HS-27A (cell line): ENCODE results near the gene RERE.
A peak's percentile ranks its signal among the peaks of the same experiment; 100 is the strongest.

Experiments
- DNase-seq: peaks from one replicate; pipeline ENCODE4 v3.0.0-alpha.2; 2012; ENCODE audit warnings: low read depth, missing footprints

RERE gene

DNA sequence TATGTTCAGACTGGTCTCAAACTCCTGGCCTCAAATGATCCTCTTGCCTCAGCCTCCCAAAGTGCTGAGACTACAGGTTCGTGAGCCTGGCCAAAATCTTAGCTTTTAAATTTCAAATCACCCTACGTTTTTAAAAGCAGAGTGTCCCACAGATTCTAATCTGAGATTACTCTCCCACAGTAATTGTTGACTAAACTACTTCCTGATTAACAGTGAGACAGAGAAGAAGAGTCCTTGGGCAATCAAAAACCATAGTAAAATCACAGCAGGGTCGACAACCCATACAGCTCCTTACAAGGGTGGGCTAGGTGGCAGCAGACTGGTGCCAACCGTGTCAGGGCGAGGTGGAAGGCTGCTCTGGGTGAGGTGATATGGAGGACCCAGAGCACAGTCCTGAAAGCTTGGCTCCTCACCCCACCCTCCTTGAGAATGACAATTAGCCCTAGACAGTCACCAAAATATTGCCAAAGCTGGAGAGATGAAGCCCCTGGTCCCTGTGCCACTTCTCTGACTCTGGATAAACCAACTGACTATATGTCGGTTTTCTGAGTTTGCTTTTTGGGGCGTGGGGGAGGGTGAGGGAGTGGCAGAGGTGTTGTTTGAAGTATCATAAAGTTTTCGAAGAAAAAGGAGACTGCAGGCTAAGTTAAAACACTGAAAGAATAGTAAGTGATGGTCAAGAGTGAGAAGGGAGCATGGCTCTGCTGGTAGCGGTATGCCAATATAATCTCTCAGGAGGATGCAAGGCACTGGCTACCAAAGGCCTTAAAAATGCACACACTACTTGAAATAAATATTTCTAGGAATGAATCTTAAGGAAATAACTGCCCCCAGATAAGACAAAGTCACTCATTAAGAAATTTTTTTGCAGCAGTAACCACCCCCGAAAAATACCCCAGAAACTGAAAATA lies 412.7 kb downstream of the RERE start:
- DNase-seq = no peak

DNA sequence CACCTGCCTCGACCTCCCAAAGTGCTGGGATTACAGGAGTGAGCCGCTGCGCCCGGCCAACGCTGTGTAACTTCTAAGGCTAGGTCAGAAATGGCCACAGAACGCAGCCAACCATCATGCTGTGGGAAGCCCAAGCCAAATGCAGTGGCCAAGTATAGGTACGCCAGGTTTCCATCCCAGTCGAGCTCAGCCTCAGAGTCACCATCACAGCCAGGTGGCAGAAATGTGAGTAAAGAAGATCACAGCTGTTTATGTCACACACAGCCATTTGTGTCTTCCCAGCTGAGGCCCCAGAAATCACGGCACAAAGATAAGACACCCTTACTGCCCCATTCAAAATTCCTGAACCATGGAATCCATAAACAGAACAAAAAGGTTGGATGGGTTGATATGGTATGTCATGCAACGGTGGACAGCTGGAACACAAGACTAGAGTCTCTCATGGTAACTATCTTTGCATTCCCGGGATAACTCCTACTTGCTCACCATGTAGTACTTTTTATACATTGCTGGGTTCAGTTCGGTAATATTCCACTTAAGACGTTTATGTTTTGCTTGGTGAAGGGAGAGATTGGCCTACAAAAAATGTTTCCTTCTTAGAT lies 415.2 kb downstream of the RERE start:
- DNase-seq = no peak

- no peak for DNase-seq
These were observed 418.8 kb downstream of the RERE start for GRCh38 chr1:8398677-8399076.

DNA sequence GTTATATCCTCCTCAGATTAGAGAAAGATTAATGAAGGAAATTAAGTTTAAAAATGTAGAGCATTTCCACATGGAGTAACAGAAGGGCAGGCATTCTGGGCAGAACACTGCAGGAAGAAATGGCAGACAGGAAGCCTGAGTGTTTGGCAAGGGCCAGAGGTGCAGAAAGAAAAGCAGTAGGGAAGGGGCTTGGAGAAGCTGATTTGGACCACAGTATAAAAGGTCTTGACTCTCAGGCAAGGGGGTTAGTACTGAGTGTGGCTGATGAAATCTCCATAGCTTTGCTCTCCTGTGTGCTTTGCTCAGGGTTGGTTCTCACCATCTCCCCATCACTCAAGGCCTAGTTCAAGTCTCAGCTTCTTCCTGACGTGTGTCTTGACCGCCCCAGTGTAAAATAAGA lies 419.4 kb downstream of the RERE start:
- no peak for DNase-seq

- no peak for DNase-seq
These were observed 419.9 kb downstream of the RERE start for GRCh38 chr1:8397511-8397910.

DNA sequence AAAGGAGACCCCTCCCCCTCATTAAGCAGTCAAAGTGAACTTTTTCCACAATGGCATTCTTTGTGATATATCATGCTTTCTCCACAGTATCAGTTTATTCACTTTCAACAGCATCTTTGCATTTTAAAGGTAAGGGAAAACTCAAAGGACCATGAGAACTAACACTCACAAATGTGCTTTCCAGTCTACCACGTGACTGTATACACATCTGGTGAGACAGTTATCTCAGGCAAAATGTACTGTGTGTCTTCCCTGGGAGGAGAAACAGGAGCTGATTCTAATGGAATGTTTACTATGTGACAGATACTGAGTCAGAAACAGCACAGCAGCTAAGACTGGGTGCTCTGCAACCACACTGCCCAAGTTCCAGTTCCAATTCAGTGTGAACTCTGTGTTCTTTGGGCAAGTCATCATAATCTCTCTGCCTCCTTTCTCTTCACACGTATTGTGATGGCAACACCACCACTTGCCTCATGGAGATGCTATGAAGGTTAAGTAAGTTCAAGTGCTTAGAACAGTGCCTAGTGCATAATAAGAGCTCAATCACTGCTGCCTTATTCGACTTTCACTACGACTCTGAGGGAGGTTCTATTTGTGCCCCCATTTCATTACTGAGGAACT lies 420.5 kb downstream of the RERE start:
- DNase-seq = peak; percentile 96

DNA sequence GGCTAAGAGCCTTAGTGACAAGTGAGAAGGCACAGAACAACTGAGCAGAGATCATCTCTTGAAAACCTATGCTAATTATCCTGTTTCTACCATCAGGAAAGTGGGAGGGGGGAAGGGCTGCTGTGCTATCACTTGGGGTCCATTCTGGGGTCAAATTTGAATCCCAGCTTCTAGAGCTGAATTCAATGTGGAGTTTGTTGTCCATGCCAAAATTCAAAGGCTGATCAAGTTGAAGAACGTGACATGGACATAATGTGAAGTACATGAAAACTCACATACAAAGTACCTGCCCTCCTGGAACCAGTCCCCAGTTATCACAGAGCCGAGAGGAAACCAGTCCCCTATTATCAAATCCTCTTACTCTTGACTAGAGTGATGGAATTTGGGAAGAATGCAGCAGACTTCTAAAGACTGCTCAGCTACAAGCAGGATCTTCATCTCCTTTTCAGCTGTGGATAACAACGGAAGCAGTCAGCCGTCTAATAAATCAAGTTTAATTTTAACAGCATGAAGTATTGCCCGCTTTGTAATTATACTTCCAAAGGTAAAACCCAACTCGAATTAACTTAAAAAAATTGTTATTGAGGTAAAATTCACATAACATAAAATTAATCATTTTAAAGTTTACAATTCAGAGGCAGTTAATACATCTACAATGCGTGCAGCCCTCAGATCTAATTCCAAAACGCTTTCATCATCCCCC lies 421.2 kb downstream of the RERE start:
- peak; percentile 62 for DNase-seq

DNA sequence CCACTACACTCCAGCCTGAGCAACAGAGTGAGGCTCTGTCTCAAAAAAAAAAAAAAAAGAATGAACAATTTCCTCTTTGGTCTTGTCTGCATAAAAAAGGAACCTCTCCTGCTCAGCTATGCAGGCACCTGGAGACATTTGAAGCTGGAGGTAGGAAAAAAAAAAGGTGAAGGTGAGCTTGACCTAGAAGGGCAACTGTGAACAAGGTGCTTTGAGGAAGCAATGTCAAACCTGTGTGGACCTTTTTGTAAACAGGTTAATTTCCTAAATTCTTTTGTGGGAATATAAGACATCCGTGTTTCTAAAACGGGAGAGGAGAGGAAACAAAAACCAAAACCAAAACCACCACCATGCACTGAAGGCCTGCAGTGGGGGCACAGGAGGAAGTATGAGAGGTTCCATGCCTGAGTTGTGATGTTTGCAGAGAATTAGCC lies 422.0 kb downstream of the RERE start:
- DNase-seq = no peak

GRCh38 chr1:8394456-8395321 lies 422.8 kb downstream of the RERE start:
- peak; percentile 84 for DNase-seq

DNA sequence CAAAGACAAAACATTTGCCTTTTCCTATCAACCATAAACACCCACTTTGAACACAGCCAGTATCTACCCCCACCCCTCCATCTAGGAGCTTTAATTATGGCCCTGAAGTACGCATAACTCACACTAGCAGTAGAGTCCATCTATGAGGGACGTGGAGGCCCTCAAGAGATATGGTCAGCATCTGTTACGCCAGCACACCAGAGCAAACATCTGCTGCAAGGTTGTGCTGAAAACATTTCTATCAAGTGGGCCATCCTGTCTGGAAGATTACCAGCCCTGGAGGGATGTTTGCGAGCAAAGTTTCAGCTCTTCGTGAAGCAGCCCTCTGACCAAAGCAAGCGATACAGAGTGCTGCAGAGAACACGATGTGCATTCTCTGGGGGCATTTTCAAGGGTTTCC lies 424.9 kb downstream of the RERE start:
- no peak for DNase-seq

DNA sequence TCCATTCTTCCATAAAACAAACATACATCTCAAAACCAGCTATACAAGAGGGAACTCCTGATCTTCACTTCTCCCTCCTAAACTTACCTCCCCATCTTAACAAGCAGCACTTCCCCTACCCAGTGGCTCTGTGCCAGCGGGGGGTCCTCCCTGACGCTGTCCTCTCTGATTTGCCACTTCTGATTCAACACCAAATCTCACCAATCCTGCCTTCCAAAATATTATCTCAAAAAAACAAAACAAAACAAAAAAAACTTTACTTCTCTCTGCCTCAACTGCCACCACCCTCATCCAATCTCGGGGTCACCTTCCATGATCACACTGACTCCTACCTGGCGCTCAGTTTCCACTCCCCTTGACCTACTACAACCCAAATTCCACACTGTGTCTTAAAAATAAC lies 426.7 kb downstream of the RERE start:
- no peak for DNase-seq

DNA sequence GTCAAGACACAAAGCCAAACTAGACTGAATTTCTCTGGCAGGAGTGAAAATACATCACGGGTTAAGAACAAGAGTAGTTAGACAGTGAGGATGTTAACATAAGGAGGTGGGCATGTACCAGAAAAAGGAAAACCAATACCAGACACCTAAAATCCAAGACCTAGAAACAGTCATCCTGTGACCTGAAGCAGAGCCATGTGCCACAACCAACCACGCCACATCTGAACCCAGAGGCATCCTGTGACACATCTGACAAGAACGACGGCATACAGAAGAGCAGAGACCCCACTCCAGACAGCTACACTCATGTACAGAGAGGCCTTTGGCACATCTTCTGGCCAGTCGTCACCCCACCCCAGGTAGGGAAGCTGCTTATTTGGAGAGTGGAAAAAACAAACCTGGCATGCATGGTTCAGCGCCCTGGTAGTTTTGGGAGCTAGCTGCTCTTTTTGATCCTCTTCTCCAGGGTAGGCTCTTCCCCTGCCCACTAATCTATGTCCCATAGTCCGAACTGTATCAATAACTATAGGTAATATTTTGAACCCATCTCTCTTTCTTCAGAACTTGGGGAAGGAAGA lies 427.4 kb downstream of the RERE start:
- DNase-seq = no peak

GRCh38 chr1:8388732-8389562 lies 428.5 kb downstream of the RERE start:
- DNase-seq = no peak

DNA sequence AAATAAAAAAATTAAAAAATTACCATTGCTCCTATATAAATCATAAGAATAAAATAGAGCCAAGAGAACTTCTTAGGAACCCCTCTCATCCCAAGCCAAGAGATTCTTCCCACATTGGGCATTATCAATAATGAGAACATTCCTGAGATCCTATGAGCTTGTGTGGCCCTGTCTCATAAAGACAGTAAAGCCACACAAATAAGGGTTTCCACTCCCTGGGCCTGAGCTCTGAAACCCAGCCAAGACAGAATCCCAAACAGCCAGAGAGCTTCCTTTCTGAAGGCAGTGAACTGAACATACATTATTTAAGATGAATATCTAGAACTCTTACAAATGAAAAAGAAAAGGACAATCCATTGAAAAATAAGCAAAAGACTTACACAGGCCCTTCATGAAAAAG lies 431.2 kb downstream of the RERE start:
- no peak for DNase-seq

- no peak for DNase-seq
These were observed 432.9 kb downstream of the RERE start for GRCh38 chr1:8384577-8384976.

- DNase-seq = no peak
These were observed 433.4 kb downstream of the RERE start for GRCh38 chr1:8384088-8384487.

- DNase-seq = no peak
These were observed 434.6 kb downstream of the RERE start for GRCh38 chr1:8382608-8383505.

DNA sequence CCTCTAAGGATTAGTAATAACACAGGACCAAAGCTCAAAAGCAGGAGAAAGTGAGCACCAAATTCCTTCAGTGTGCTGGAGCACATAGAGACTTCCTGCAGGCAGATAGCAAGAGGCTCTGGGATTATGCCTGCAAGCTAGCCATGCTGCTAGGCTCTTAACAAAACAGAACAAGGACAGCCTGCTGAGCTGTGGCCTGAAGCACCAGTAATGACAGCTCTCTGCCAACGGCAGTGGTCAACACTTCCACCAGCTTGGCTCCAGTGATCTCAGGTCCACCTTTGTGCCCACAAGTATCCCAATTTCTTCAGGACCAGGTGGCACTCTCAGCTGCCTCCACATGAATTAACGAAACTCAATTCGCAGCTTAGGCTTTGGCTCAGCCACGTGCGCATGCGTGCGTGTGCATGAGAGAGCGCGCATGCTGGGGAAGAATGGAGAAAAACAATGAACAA lies 435.4 kb downstream of the RERE start:
- DNase-seq = no peak

DNA sequence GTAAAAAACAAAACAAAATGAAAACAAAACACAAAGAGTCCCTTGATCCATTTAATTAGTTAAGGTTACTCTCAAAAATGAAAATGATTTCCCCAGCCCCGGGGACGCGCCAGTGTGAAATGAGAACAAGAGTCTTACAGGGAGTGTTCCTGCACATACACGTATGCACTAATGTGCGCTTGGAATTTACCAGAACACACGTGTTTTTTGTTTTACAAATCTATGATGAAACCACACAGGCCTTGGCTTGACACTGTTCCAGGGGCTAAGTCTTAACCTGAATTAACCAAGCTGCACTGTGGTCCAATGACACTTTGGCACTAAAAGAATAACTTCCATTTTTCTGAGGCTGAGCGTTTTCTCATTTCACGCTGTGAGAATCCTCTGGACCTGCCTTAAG lies 435.8 kb downstream of the RERE start:
- DNase-seq = no peak
